Heart left ventricle (tissue), 16 donors: ENCODE results near the gene GPALPP1. TPM values are rescaled to one million over a fixed set of nuclear protein-coding genes. Genes with fewer than 3 reads are reported as not detected.

Source experiments
- ATAC-seq, 4 donors: fragments of 200-7000 bp; cut with Tn5 transposase; one replicate each; pipeline ENCODE4 v1.9.1; 2020 to 2022; ENCODE audit warnings: moderate library complexity in 4 of 4, mild to moderate bottlenecking in 3 of 4, moderate number of reproducible peaks in 1 of 4
- DNase-seq, 5 donors: peaks; one replicate each; pipeline ENCODE4 v3.0.0-alpha.2; 2020
- H3K27ac ChIP-seq, 12 donors: fragments of 200-600 bp; sonication (generic) in 4 of 12; one replicate each; pipeline versions ENCODE4 v1.5.0 to v1.8.0; 2016 to 2022; ENCODE audit warnings: mild to moderate bottlenecking in 2 of 12
- H3K27me3 ChIP-seq, 9 donors: fragments of 200-600 bp; sonication (generic) in 2 of 9; one replicate each; pipeline versions ENCODE4 v1.5.1 to v1.8.0; 2016 to 2022; ENCODE audit warnings: mild to moderate bottlenecking in 3 of 9
- H3K36me3 ChIP-seq, 9 donors: fragments of 200-600 bp; sonication (generic) in 2 of 9; one replicate each; pipeline versions ENCODE4 v1.5.0 to v1.8.0; 2018 to 2022; ENCODE audit warnings: mild to moderate bottlenecking in 2 of 9
- H3K4me1 ChIP-seq, 12 donors: fragments of 200-600 bp; sonication (generic) in 4 of 12; one replicate each; pipeline versions ENCODE4 v1.5.0 to v1.8.0; 2016 to 2022; ENCODE audit warnings: mild to moderate bottlenecking in 3 of 12
- H3K4me3 ChIP-seq, 12 donors: fragments of 200-600 bp; sonication (generic) in 4 of 12; one replicate each; pipeline versions ENCODE4 v1.5.0 to v1.8.0; 2017 to 2022; ENCODE audit warnings: mild to moderate bottlenecking in 9 of 12, moderate library complexity in 4 of 12
- H3K9me3 ChIP-seq, 12 donors: fragments of 200-600 bp; sonication (generic) in 4 of 12; one replicate each; pipeline versions ENCODE4 v1.5.0 to v1.8.0; 2016 to 2022; ENCODE audit warnings: mild to moderate bottlenecking in 1 of 12
- CTCF ChIP-seq, 12 donors: fragments of 200-600 bp; sonication (generic) in 4 of 12; IDR thresholded peaks; one replicate each; pipeline versions ENCODE4 v1.5.0 to v1.8.0; 2018 to 2022; ENCODE audit warnings: antibody characterized with exemption in 12 of 12, mild to moderate bottlenecking in 5 of 12
- POLR2A ChIP-seq, 2 donors: fragments of 450-650 bp; IDR thresholded peaks; one replicate each; pipeline ENCODE4 v1.6.1; 2017; ENCODE audit warnings: antibody characterized with exemption in 2 of 2, mild to moderate bottlenecking in 2 of 2, moderate library complexity in 2 of 2
- WGBS, 4 donors: extraction: QIAGEN DNeasy Blood & Tissue Kit in 2 of 4; methylation state at CpG; one replicate each; pipeline versions ENCODE4 v1.1.5 to v1.1.7; 2013 to 2018; 5-methylcytosine and 5-hydroxymethylcytosine counted together
- intact Hi-C, 10 donors: fragments of 100-400 bp; cut with DNase I; formaldehyde crosslinking; loops; one replicate each; pipeline versions ENCODE4 v1.11.1 to v1.14.2; 2022
- polyA plus RNA-seq, 2 donors: library from polyadenylated mRNA; stranded (reverse); fragments of 200-250 nt; gene quantifications; one replicate each; pipeline ENCODE4 v1.2.3, GENCODE V29; 2013
- total RNA-seq, 9 donors: library from RNA; depleted of rRNA in 2 of 9; stranded (reverse); fragments of >200 nt in 2 of 9; fragmentation: NEBNext Ultra II Directional in 3 of 9; extraction: Animal tissue kit (Norgen Biotek cat#: 25700) in 3 of 9; gene quantifications; one replicate each; pipeline versions ENCODE4 v1.1.0 to v1.2.4, GENCODE V29; 2016 to 2023
- donor health status: ischemic (EF 13 %, LVEDD 7.1; RV severe dilation, severe dysfunction).
- donor health status: healthy with polysubstance abuse.
- donor health status: DM: no; HTN: yes; CAD: no.
- donor health status: DM: no; HTN: no; CAD: no.
- donor health status: ischemic (EF 25% LVEDD 6.9; RV normal size, moderate dysfunction).
- donor health status: ischemic (EF 25% LVEDD 5.7; RV mildly dilated, moderate dysfunction).
- donor health status: healthy.
- donor health status: DM: yes; HTN: yes; CAD: no.
- donor health status: ischemic (EF 35%, LVEDD 5.7; RV mildly dilated, moderate dysfunction).
- donor health status: nonischemic (EF 11% LVEDD 7.7; RV severe dilation, severe dysfunction).
- donor health status: DM: yes; HTN: yes; CAD: no.
- donor health status: PGD.
- donor health status: ischemic (EF 29% LVEDD 5.4; RV normal size, mild dysfunction).
- donor health status: nonischemic (EF 23%, LVEDD 6.1; RV moderate dilation, normal function).

Gene GPALPP1
- total and polyA plus RNA-seq, 11 donors, result 5.4 to 16.1 (median 12.2) TPM

- ATAC-seq, result no peak
- TF ChIP-seq POLR2A (IDR thresholded peaks at IDR 0.05), result no peak
- TF ChIP-seq CTCF (IDR thresholded peaks at IDR 0.05), result no peak
- Histone ChIP-seq H3K4me1 (no peaks in the 10 kb centered on the region), H3K36me3 (no peaks in the 10 kb centered on the region), H3K4me3 (no peak overlapping the region), H3K9me3 (no peaks in the 10 kb centered on the region), H3K27ac (no peak overlapping the region), H3K27me3 (no peaks in the 10 kb centered on the region)
- intact Hi-C loops, result loop anchor here in 1 of 10 donors (10.0 kb wide), 1 partner anchor 101 kb away; no protein-coding TSS in a partner anchor
- WGBS, 4 donors, result 68 to 81% (median 80%) methylated on average over 4 of the region's 4 CpGs
- no peak for DNase-seq
Measured at GRCh38 chr13:45073809-45074208, 84.5 kb downstream of the GPALPP1 start.

GRCh38 chr13:45074721-45075120 is 85.4 kb downstream of the GPALPP1 start:
- no peak for DNase-seq
- Histone ChIP-seq H3K27ac (no peak overlapping the region), H3K9me3 (no peaks in the 10 kb centered on the region), H3K27me3 (no peaks in the 10 kb centered on the region), H3K4me1 (no peaks in the 10 kb centered on the region), H3K36me3 (no peaks in the 10 kb centered on the region), H3K4me3 (no peak overlapping the region)
- WGBS, 4 donors, result 76 to 92% (median 91%) methylated on average over 6 of the region's 6 CpGs
- intact Hi-C loops, result loop anchor here in 1 of 10 donors (10.0 kb wide), 1 partner anchor 100 kb away; no protein-coding TSS in a partner anchor
- ATAC-seq, result no peak
- TF ChIP-seq POLR2A (IDR thresholded peaks at IDR 0.05) (no peak), CTCF (IDR thresholded peaks at IDR 0.05) (no peak)

- intact Hi-C loops, result loop anchor here in 1 of 10 donors (10.0 kb wide), 1 partner anchor 97 kb away; no protein-coding TSS in a partner anchor
- H3K4me1 ChIP-seq, result no peaks in the 10 kb centered on the region
- no peak for TF ChIP-seq CTCF (IDR thresholded peaks at IDR 0.05)
- no peak for TF ChIP-seq POLR2A (IDR thresholded peaks at IDR 0.05)
- DNase-seq (no peak), ATAC-seq (no peak)
- WGBS, 4 donors, result 74 to 82% (median 74%) methylated on average over 1 of the region's 1 CpG
- H3K9me3 ChIP-seq, result no peaks in the 10 kb centered on the region
- H3K4me3 ChIP-seq, result no peak overlapping the region
- H3K36me3 ChIP-seq, result no peaks in the 10 kb centered on the region
- H3K27ac ChIP-seq, result no peak overlapping the region
- no peaks in the 10 kb centered on the region for H3K27me3 ChIP-seq
Measured at GRCh38 chr13:45078003-45078402, 88.7 kb downstream of the GPALPP1 start.

Other genes starting within 250 kb of the GPALPP1 start
- gene NUFIP1, start 67 bp upstream of the GPALPP1 start, total RNA-seq, result 1 to 10 TPM; 2.1 to 4.9 (median 3.3) TPM
- gene NUFIP1, start 67 bp upstream of the GPALPP1 start, polyA plus RNA-seq, result 1 to 10 TPM; 1.4 to 2.4 TPM
- 10 to 100 TPM; 17.7 to 25.4 (median 21.6) TPM for gene GTF2F2, start 131.0 kb downstream of the GPALPP1 start, total RNA-seq
- gene GTF2F2, start 131.0 kb downstream of the GPALPP1 start, polyA plus RNA-seq, result 10 to 100 TPM; 17.9 to 22.8 TPM
- under 1 TPM in 2 of 9 donors, not detected in 7; 0.12 to 0.75 TPM for gene KCTD4, start 211.5 kb downstream of the GPALPP1 start, total RNA-seq
- gene KCTD4, start 211.5 kb downstream of the GPALPP1 start, polyA plus RNA-seq, result under 1 TPM in 1 of 2 donors, not detected in 1; 0.08 TPM